Inflammatory macrophage (primary cell): ENCODE measurements around the gene LCE3E.
"Not testable (repeated sequence)": the region's sequence is repeated elsewhere in the genome, so short reads cannot be mapped to it uniquely, and the experiment has no call there.

Experiments used
- DNase-seq, 2 donors: peaks; one replicate each; pipeline ENCODE4 v3.0.0-alpha.2; 2020 to 2022
- total RNA-seq, 18 experiments: gene quantifications; one replicate each; lab custom pipeline; 2026; ENCODE audit warnings: mixed read lengths in 6 of 18, inconsistent platforms in 2 of 18; lab: John Stamatoyannopoulos, UW

LCE3E gene
- 0 to 0.03 (median 0) reads per million in 18 experiments for total RNA-seq

GRCh38 chr1:152566681-152567080, at the start of gene LCE3E:
TSS of gene LCE3E (minus strand) at chr1:152566780. CDS start at chr1:152566208, 572 bp downstream.
- no peak for DNase-seq

GRCh38 chr1:152613511-152613910, 46.9 kb upstream of the LCE3E start, which contains the start of gene LCE3B:
TSS of gene LCE3B (plus strand) at chr1:152613811. CDS start at chr1:152613811, 0 bp downstream.
- no peak for DNase-seq

- DNase-seq, result no peak
These were observed 33.4 kb upstream of the LCE3E start, which contains the start of gene LCE3C for GRCh38 chr1:152599934-152600333. TSS of gene LCE3C (plus strand) at chr1:152600234. CDS start at chr1:152600732, 498 bp downstream.

- DNase-seq, result no peak
These were observed 30.4 kb upstream of the LCE3E start for GRCh38 chr1:152596986-152597385.

- DNase-seq, result no peak
These were observed 19.0 kb upstream of the LCE3E start for GRCh38 chr1:152585586-152585985.

- no peak for DNase-seq
These were observed 16.1 kb upstream of the LCE3E start for GRCh38 chr1:152582647-152583046.

- DNase-seq, result no peak
These were observed 13.9 kb upstream of the LCE3E start, which contains the start of gene LCE3D for GRCh38 chr1:152580433-152580832. TSS of gene LCE3D (minus strand) at chr1:152580516. CDS start at chr1:152579936, 580 bp downstream.

GRCh38 chr1:152579526-152579925, 12.9 kb upstream of the LCE3E start:
- not testable (repeated sequence) for DNase-seq

GRCh38 chr1:152577168-152577567, 10.6 kb upstream of the LCE3E start:
- DNase-seq, result no peak

GRCh38 chr1:152565535-152566215, 905 bp downstream of the LCE3E start:
- no peak for DNase-seq

- no peak for DNase-seq
These were observed 1.5 kb downstream of the LCE3E start for GRCh38 chr1:152565115-152565514.

GRCh38 chr1:152548358-152548757, 18.2 kb downstream of the LCE3E start:
- DNase-seq, result not testable (repeated sequence)

- DNase-seq, result peak; percentile 21 to 51
These were observed 19.9 kb downstream of the LCE3E start for GRCh38 chr1:152546704-152547103.

- DNase-seq, result peak in 1 of 2 donors; percentile 11
These were observed 22.8 kb downstream of the LCE3E start for GRCh38 chr1:152543820-152544219.

- no peak for DNase-seq
These were observed 26.7 kb downstream of the LCE3E start for GRCh38 chr1:152539901-152540300.

- DNase-seq, result no peak
These were observed 29.1 kb downstream of the LCE3E start for GRCh38 chr1:152537496-152537895.

- no peak for DNase-seq
These were observed 30.8 kb downstream of the LCE3E start for GRCh38 chr1:152535774-152536173.

GRCh38 chr1:152533327-152533938, 33.1 kb downstream of the LCE3E start:
- peak; percentile 54 to 62 for DNase-seq

- no peak for DNase-seq
These were observed 41.4 kb downstream of the LCE3E start for GRCh38 chr1:152525080-152525641.

- DNase-seq, result no peak
These were observed 46.0 kb downstream of the LCE3E start for GRCh38 chr1:152520561-152521090.

- peak; percentile 74 to 82 for DNase-seq
These were observed 46.7 kb downstream of the LCE3E start for GRCh38 chr1:152519851-152520250.

GRCh38 chr1:152517237-152517811, 49.3 kb downstream of the LCE3E start:
- peak; percentile 60 to 81 for DNase-seq

- DNase-seq, result no peak
These were observed 50.5 kb downstream of the LCE3E start for GRCh38 chr1:152516082-152516481.
